ENCODE results near the gene SOHLH1.

- TF ChIP-seq CTCF (IDR thresholded peaks at IDR 0.05; ENCODE audit: borderline replicate concordance, extremely low read depth, low read length, poor library complexity, severe bottlenecking) (no peak), EZH2 (IDR thresholded peaks at IDR 0.05; ENCODE audit: borderline replicate concordance, low read depth, low read length, severe bottlenecking) (no peak)
Observed at GRCh38 chr9:135661816-135662560, 37.3 kb downstream of the SOHLH1 start.

All from DND-41 (cell line).